ENCODE measurements around the gene TIMM10. TPM values are rescaled to one million over a fixed set of nuclear protein-coding genes. Genes with fewer than 3 reads are reported as not detected.
A peak's percentile ranks its signal among the peaks of the same experiment; 100 is the strongest.

TIMM10 gene
- total RNA-seq, 1 donor from 2014 or later, result 76.9 TPM

DNA sequence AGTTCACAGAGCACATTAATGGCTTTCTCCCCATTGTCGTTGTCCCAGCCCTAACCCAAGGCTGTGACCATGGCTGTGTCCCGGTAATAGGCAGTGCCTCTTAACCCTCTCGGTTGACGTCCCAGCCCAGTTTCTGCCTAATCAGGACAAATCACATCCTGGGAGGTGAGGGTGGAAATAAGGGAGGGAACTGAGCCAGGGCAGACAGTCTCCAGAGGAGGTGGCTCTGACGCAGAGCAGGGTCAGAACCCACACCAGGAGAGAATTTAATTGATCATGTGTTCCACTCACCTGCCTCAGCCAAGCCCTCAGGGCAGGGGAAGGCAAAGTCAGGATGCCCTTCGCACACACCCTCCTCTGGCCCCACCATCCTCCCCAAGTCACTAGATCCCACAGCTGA is 32.0 kb downstream of the TIMM10 start:
- H3K27ac Mint-ChIP-seq, result no peak overlapping the region
- no peaks in the 10 kb centered on the region for H3K27me3 Mint-ChIP-seq (ENCODE audit: low read depth)
- no peak overlapping the region for H3K4me3 Mint-ChIP-seq (ENCODE audit: low read depth)
- no peak for DNase-seq (ENCODE audit: low spot score)
- H3K9me3 Mint-ChIP-seq, result no peaks in the 10 kb centered on the region
- intact Hi-C loops (cut with micrococcal nuclease), result no loop called here
- H3K36me3 Mint-ChIP-seq (ENCODE audit: low read depth), result peaks cover 33% of the 10 kb centered on the region
- peaks cover 1% of the 10 kb centered on the region for H3K4me1 Mint-ChIP-seq (ENCODE audit: low read depth)

DNA sequence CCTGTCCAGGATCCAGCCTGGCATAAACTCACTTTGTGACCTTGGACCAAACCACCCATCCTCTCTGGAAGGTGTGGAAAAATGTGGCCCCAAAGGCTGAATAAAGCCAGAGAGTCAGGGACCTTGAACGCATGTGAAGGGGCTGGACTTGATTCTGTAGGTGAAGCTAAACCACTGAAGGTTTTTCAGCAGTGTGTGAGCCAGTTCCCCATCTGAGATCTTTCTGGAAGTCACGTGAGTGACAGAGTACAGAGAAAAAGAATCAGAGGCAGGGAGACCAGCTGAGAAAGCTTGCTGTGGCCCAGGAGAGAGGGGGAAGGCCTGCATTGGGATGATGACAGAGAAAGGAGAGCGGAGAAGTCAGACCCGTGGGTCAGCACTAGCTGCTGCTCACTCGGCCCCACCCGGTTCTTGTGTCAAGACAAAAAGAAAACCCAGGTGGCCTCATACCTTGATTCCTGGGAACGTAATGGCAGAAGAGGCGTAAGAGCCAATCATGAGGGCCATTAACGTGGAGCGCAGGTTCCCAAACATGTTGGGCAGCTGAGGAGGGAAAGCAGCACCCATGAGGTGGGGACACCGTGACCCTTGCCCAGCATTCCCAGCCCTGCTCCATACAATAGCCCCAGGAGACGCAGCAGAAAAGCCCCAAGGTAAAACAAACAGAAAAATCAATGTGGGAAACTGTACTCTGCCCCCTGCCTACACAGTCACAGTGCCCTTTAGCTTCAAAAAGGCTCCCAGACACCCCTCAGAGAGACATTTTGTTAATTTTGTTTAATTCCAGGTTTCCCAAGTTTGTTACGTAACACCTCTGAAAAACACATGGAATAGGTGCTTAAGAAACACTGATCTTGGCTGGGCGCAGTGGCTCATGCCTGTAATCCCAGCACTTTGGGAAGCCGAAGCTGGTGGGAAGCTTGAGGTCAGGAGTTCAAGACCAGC is 33.0 kb downstream of the TIMM10 start:
- intact Hi-C loops (cut with micrococcal nuclease), result no loop called here
- H3K9me3 Mint-ChIP-seq, result no peaks in the 10 kb centered on the region
- H3K36me3 Mint-ChIP-seq (ENCODE audit: low read depth), result peaks cover 33% of the 10 kb centered on the region
- peaks cover 1% of the 10 kb centered on the region for H3K4me1 Mint-ChIP-seq (ENCODE audit: low read depth)
- no peak for DNase-seq (ENCODE audit: low spot score)
- H3K27me3 Mint-ChIP-seq (ENCODE audit: low read depth), result no peaks in the 10 kb centered on the region
- H3K27ac Mint-ChIP-seq, result no peak overlapping the region
- no peak overlapping the region for H3K4me3 Mint-ChIP-seq (ENCODE audit: low read depth)

DNA sequence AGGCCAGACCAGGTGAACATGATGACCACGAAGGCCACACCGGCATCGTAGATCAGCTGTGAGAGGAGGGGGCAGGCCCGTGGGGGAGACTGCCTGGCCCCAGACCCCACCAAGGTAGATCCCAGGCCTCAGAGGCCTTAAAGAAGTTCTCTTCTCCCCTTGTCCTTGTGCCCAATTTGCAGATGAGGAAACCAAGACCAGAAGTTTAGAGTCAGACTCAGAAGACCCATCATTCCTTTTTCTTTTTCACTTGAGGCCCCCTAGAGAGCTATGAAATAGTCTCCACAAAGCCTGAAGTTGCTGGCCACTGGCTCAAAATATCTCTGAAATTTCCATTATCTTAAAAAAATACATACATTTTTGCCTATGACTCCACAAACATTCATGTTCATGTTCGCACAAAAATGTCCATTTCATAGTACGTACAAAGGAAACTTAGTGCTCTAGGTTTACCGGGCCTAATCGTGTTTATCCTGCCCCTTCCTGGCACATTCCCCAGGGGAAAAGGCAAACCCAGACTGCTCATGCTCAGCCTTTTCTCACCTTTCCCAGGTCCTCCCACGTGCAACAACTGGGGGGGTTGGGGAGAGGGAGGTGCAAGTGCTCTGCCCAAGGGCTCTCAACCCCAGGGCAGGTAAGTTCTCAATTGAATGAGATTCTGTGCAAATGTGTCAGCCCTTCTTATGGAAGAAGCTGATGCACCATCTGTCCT is 34.3 kb downstream of the TIMM10 start:
- Mint-ChIP-seq H3K27ac (no peak overlapping the region), H3K4me3 (ENCODE audit: low read depth) (no peak overlapping the region), H3K27me3 (ENCODE audit: low read depth) (no peaks in the 10 kb centered on the region), H3K36me3 (ENCODE audit: low read depth) (peaks cover 36% of the 10 kb centered on the region), H3K4me1 (ENCODE audit: low read depth) (peaks cover 1% of the 10 kb centered on the region), H3K9me3 (no peaks in the 10 kb centered on the region)
- DNase-seq (ENCODE audit: low spot score), result no peak
- intact Hi-C loops (cut with micrococcal nuclease), result no loop called here

DNA sequence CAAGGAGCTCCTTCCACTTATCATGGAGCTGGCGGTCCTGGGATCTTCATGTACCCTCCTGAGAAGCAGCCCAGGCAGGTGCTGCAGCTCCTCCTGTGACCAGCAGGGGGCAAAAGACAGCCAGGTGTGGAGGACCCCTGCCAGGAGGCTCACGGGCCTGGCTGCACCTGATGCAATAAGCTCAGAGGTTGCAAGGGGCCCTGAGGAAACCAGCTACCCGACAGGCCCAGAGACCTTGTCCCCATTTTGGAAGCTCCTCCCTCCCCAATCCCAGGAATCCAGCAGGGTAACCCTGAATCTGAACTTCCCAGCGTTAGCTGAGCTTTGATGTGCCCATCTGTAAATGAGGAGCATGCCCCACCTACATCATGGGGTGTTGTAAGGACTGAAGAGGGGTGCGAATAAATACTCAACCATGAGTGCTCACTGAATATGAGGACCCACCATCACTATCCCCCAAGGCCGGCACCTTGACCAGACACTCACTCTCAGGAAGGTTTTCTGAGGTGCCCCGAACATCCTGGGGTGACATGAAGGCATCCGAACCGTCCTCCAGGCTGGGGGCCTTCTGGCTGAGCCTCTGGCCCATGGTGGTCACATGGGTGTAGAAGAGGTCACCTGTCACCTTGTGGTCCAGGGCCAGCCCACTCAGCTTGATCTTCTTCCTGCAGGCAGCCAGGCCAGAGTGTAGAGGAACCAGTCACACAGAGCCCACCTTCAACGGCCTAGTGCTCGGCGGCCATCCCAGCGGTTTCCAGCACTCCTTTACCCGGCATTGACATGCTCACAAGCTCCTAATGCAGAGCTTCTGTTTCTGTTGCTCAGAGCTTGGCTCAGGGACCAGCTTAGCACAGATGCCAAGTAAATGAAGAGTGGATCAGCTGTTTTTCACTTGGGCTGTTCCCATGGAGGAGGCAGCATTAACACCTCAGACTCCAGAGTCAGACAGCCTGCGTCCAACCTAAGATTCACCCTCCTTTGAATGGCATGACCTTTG is 36.7 kb downstream of the TIMM10 start:
- Mint-ChIP-seq H3K27me3 (ENCODE audit: low read depth) (no peaks in the 10 kb centered on the region), H3K9me3 (no peaks in the 10 kb centered on the region), H3K27ac (no peak overlapping the region), H3K36me3 (ENCODE audit: low read depth) (peaks cover 34% of the 10 kb centered on the region), H3K4me1 (ENCODE audit: low read depth) (peaks cover 1% of the 10 kb centered on the region), H3K4me3 (ENCODE audit: low read depth) (no peak overlapping the region)
- intact Hi-C loops (cut with micrococcal nuclease), result no loop called here
- peak; percentile 55 for DNase-seq (ENCODE audit: low spot score)

DNA sequence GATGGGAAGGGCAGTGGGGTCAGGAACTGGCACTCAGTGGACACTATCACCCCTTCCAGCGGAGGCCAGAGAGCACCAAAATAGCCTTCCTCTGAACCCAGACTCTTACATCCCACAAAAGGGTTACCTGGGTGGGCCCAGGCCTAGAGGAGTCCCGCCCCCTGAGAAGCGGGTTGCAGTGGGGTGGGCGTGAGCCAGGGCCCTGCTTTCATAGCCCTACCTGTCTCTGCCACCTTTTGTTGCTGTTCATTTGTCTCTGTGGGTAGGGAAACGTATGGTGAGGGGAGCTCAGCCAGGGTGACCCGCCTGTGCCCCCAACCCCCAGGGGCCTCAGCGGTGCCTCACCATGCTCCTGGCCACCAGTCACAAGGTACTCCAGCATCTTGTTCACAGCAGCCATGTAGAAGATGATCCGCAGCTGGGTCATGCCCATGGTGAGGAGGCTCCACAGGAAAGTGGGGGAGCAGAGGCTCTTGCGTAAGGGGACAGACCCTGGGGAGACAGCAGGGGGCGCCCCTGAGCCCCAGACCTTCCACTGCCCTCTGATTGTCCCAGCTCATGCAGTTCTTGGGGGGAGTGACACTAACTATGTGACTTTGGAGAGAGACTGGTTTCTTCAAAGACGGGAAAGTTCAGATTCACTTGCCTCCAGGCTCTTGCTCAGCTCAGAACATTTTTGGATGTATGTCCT is 39.0 kb downstream of the TIMM10 start:
- no peak overlapping the region for H3K4me3 Mint-ChIP-seq (ENCODE audit: low read depth)
- H3K27me3 Mint-ChIP-seq (ENCODE audit: low read depth), result no peaks in the 10 kb centered on the region
- peak; percentile 44 for DNase-seq (ENCODE audit: low spot score)
- peaks cover 30% of the 10 kb centered on the region for H3K36me3 Mint-ChIP-seq (ENCODE audit: low read depth)
- H3K4me1 Mint-ChIP-seq (ENCODE audit: low read depth), result peaks cover 1% of the 10 kb centered on the region
- H3K27ac Mint-ChIP-seq, result no peak overlapping the region
- intact Hi-C loops (cut with micrococcal nuclease), result loop anchor here (1.0 kb wide), 1 partner anchor 36 kb away; no protein-coding TSS in a partner anchor
- no peaks in the 10 kb centered on the region for H3K9me3 Mint-ChIP-seq

DNA sequence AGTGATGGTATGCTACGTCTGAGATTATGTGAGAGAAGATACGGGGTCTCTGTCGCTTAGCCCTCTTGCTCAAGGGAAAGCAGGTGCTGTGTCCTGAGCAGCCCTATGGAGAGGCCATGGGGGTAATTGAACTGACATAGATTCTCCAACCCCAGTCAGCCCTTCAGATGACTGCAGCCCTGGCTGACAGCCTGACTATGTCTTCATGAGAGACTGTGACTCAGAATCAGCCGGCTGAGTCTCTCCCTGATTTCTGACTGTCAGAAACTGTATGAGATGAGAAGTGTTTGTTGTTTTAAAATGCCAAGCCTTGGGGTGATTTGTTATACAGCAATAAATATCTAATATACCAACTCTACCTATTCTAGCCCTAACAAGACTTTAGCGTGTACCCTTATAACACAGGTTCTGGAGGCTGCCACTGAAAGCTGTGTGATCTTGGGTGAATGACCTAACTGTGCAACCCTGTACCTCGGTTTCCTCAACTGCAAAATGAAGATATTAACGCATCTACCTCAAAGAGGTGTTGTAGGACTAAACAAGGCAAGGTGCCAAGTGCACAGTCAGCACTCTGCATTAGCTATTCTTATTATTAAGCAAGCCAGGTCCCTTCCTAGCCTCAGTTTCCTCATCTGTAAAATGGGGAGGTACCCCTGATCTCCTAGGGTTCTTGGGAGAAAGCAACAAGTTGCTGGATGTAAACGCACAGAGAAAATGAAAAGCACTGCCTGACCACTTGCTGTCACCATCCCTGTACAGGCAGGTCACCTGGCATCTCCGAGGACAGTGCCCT is 39.9 kb downstream of the TIMM10 start:
- peaks cover 2% of the 10 kb centered on the region for H3K4me1 Mint-ChIP-seq (ENCODE audit: low read depth)
- peaks cover 26% of the 10 kb centered on the region for H3K36me3 Mint-ChIP-seq (ENCODE audit: low read depth)
- H3K27ac Mint-ChIP-seq, result no peak overlapping the region
- H3K9me3 Mint-ChIP-seq, result no peaks in the 10 kb centered on the region
- intact Hi-C loops (cut with micrococcal nuclease), result loop anchor here (1.0 kb wide), 1 partner anchor 37 kb away; no protein-coding TSS in a partner anchor
- no peaks in the 10 kb centered on the region for H3K27me3 Mint-ChIP-seq (ENCODE audit: low read depth)
- H3K4me3 Mint-ChIP-seq (ENCODE audit: low read depth), result no peak overlapping the region
- no peak for DNase-seq (ENCODE audit: low spot score)

DNA sequence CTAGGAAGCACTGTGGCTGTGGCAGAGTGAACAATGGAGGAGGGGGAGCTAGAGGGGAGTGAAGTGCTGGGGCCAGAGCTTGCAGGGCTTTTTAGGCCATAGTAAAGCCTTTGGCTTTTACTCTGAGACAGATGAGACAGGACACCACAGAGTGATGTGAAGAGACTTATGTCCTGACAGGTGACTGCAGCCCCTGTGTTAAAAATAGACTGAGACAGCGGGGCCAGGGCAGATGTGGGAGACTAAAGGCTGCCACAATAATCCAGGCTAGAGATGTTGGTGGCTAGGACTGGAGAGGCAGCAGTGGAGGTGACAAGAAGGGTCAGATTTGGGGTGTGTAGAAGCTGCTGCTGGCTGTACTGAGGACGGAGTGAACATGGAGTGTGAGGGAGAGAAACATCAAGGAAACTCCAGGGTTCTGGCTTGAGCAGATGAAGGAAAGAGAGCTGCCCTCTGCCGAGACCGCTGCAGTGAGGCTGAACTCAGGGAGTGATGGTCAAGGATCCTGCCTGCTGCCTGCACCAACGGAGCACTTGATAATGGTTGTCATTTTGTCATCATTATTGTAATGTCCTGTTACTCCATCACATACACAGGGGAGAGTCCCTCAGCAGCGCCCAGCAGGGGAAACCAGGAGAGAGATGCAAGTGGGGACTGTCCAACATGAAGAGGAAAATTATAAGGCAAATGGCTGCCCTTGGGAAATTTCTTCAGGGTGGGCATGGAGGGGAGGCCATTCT is 42.5 kb downstream of the TIMM10 start:
- no peak overlapping the region for H3K27ac Mint-ChIP-seq
- no peak for DNase-seq (ENCODE audit: low spot score)
- no peaks in the 10 kb centered on the region for H3K27me3 Mint-ChIP-seq (ENCODE audit: low read depth)
- peaks cover 2% of the 10 kb centered on the region for H3K4me1 Mint-ChIP-seq (ENCODE audit: low read depth)
- H3K9me3 Mint-ChIP-seq, result no peaks in the 10 kb centered on the region
- no peak overlapping the region for H3K4me3 Mint-ChIP-seq (ENCODE audit: low read depth)
- intact Hi-C loops (cut with micrococcal nuclease), result no loop called here
- peaks cover 24% of the 10 kb centered on the region for H3K36me3 Mint-ChIP-seq (ENCODE audit: low read depth)

DNA sequence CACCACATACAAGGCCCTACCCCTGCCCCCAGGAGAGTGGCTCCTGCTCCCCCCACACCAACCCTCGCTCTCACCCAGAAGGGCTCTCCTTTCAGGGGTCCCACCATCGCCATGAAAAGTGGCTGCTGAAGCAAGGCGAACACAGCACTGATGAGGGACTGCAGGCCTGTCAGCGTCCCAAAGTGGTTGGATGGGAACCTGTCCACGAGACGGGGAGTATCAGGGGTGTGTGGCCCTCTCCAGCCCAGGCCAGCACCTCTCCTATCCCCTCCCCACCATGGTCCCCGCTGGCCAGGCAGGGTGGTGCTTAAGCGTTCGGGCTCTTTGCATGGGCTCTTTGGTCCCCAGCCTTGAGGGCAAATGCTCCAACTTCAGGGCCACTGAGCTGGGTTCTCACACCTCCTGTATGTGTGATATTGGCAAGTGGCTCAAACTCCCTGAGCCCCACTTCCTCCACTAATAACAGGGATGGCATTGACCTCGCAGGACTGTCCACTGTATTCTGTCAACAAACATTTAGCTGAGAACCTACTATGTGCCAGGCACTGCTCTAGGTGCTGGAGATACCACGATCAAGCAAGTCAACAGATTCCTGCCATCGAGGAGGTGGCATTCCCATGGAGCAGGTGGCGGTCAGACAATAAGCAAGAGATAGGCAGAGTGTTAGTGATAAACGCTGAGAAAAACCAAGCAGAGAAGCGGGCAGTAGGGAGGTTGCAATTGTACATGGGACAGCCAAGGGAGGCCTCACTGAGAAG is 43.4 kb downstream of the TIMM10 start:
- H3K36me3 Mint-ChIP-seq (ENCODE audit: low read depth), result peaks cover 24% of the 10 kb centered on the region
- peaks cover 3% of the 10 kb centered on the region for H3K27me3 Mint-ChIP-seq (ENCODE audit: low read depth)
- no peak overlapping the region for H3K27ac Mint-ChIP-seq
- no peak for DNase-seq (ENCODE audit: low spot score)
- no peaks in the 10 kb centered on the region for H3K9me3 Mint-ChIP-seq
- H3K4me3 Mint-ChIP-seq (ENCODE audit: low read depth), result no peak overlapping the region
- intact Hi-C loops (cut with micrococcal nuclease), result no loop called here
- peaks cover 2% of the 10 kb centered on the region for H3K4me1 Mint-ChIP-seq (ENCODE audit: low read depth)

DNA sequence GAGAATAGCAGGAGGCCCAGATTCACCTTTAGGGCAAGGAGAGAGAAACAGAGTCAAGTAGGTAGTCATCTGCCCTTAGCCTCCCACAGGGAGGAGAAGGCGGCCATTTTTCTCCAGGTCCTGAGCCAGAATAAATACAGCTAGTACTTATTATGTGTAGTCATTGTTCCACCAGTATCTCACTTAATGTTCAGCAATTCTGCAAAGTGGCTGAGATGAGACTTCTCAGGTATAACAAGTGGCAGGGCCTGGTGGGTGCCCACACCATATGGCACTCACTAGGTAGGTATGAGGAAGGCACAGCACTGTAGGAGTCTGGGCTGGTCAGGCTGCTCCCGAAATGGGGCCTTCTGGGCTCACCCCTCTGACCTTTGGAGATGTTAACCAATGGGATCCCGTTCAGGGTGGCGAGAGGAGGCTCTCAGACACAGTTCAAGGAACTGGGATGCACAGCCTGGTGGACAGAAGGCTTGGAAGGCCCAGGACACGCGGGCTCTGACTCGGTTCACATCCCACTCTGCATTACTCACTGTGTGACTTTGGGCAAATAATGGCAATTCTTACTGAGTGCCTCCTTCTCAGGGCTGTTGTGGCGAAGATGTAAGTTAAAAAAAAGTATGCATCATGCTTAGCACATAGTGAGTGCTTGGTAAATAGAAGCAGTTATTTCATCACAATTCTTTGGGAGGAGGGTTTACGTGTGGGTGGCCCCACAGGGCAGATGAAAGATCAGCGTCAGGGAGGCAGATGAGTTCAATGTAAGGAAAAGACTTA is 45.1 kb downstream of the TIMM10 start:
- H3K27me3 Mint-ChIP-seq (ENCODE audit: low read depth), result peaks cover 18% of the 10 kb centered on the region
- peaks cover 21% of the 10 kb centered on the region for H3K36me3 Mint-ChIP-seq (ENCODE audit: low read depth)
- H3K9me3 Mint-ChIP-seq, result no peaks in the 10 kb centered on the region
- no peak overlapping the region for H3K27ac Mint-ChIP-seq
- H3K4me1 Mint-ChIP-seq (ENCODE audit: low read depth), result peaks cover 2% of the 10 kb centered on the region
- no peak overlapping the region for H3K4me3 Mint-ChIP-seq (ENCODE audit: low read depth)
- no peak for DNase-seq (ENCODE audit: low spot score)
- intact Hi-C loops (cut with micrococcal nuclease), result no loop called here

DNA sequence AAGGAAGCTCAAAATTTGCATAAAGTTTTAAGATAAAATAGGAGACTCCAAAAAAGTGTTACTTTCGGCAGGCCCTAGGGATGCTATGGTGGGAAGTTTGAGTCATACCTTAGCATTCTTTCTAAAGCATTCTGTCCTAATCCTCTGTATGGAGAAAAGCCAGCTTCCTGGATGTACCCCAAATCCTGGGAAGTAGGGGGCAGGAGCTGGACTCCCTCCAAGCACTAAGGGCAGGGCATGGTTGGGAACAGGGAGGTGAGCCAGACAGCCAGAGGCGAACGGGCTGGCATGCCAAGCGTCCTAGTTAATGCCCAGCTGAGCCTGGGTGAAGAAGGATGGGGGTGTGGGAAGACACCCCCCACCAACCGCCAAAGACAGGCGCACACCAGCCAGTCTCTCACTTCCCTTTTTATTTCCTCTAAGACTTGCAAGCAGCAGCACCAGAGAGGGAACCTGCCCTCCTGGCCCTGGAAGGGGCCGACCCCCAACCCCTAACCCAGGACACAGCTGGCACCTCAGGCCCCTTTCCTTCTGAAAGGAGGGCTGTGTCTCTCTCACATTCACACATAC is 46.3 kb downstream of the TIMM10 start:
- intact Hi-C loops (cut with micrococcal nuclease), result loop anchor here (5.0 kb wide), 1 partner anchor 83 kb away; the partner anchor contains the start of gene UBE2L6

More for the DNA sequence above, 46.3 kb downstream of the TIMM10 start:
- Mint-ChIP-seq H3K4me3 (ENCODE audit: low read depth) (no peak overlapping the region), H3K9me3 (no peaks in the 10 kb centered on the region), H3K36me3 (ENCODE audit: low read depth) (peaks cover 18% of the 10 kb centered on the region), H3K27ac (no peak overlapping the region), H3K27me3 (ENCODE audit: low read depth) (peaks cover 24% of the 10 kb centered on the region), H3K4me1 (ENCODE audit: low read depth) (peaks cover 6% of the 10 kb centered on the region)
- DNase-seq (ENCODE audit: low spot score), result no peak
